Measurements from ENCODE around the gene RB1. TPM values are rescaled to one million over a fixed set of nuclear protein-coding genes. Genes with fewer than 3 reads are reported as not detected.

RB1 gene
- polyA plus RNA-seq, 2 of the 4 experiments (the other 2 are of a cell fraction) = 17.7 to 22.2 TPM

GRCh38 chr13:48507021-48507420 is 203.5 kb downstream of the RB1 start:
- no peak overlapping the region for H3K4me2 ChIP-seq
- ChIA-PET POLR2A (no interaction called here), CTCF (interaction anchor here (0.6 kb wide), 1 partner anchor 73 kb away, joined by 3 read pairs; no protein-coding TSS in a partner anchor)
- FAIRE-seq (no peak), DNase-seq (ENCODE audit: low read depth in 1 of 2, low spot score in 1 of 2) (no peak), ATAC-seq (no peak)
- no peak overlapping the region for H3K27ac ChIP-seq
- WGBS (ENCODE audit: missing lambda C conversion rate) = 89% methylated on average over 10 of the region's 10 CpGs
- TF ChIP-seq HDAC2 (IDR thresholded peaks at IDR 0.05) (no peak), MAFK (IDR thresholded peaks at IDR 0.05; ENCODE audit: partially characterized antibody) (no peak), USF2 (IDR thresholded peaks at IDR 0.05) (no peak)
- H3K4me3 ChIP-seq = no peak overlapping the region
- H3K4me1 ChIP-seq = no peaks in the 10 kb centered on the region
- H3K9me3 ChIP-seq = no peaks in the 10 kb centered on the region

GRCh38 chr13:48508011-48508410 is 204.5 kb downstream of the RB1 start:
- no peak overlapping the region for H3K4me2 ChIP-seq
- no peak overlapping the region for H3K4me3 ChIP-seq
- no peaks in the 10 kb centered on the region for H3K4me1 ChIP-seq
- 89% methylated on average over 6 of the region's 6 CpGs for WGBS (ENCODE audit: missing lambda C conversion rate)
- no peak for FAIRE-seq
- ChIA-PET POLR2A (no interaction called here), CTCF (no interaction called here)
- H3K9me3 ChIP-seq = no peaks in the 10 kb centered on the region
- ATAC-seq = no peak
- TF ChIP-seq JUN (IDR thresholded peaks at IDR 0.05) = no peak
- TF ChIP-seq ZFP36 (IDR thresholded peaks at IDR 0.05; ENCODE audit: borderline replicate concordance, partially characterized antibody) = no peak
- no peak overlapping the region for H3K27ac ChIP-seq
- DNase-seq (ENCODE audit: low read depth in 1 of 2, low spot score in 1 of 2) = no peak

GRCh38 chr13:48510698-48511097 is 207.1 kb downstream of the RB1 start:
- Histone ChIP-seq H3K4me3 (no peak overlapping the region), H3K4me2 (no peak overlapping the region), H3K4me1 (no peaks in the 10 kb centered on the region), H3K9me3 (no peaks in the 10 kb centered on the region), H3K27ac (no peak overlapping the region)
- TF ChIP-seq PBX3 (IDR thresholded peaks at IDR 0.05) (no peak), SREBF2 (IDR thresholded peaks at IDR 0.05) (no peak), CEBPB (IDR thresholded peaks at IDR 0.05) (no peak), EHMT2 (IDR thresholded peaks at IDR 0.05; ENCODE audit: low read depth) (no peak)
- DNase-seq (ENCODE audit: low read depth in 1 of 2, low spot score in 1 of 2) (no peak), FAIRE-seq (no peak), ATAC-seq (no peak)
- 79% methylated on average over 4 of the region's 5 CpGs for WGBS (ENCODE audit: missing lambda C conversion rate)
- CTCF ChIA-PET = no interaction called here
- POLR2A ChIA-PET = interaction anchor here (1.4 kb wide), 1 partner anchor 22 kb away, joined by 5 read pairs; no protein-coding TSS in a partner anchor

- no peak for FAIRE-seq
- H3K4me1 ChIP-seq = no peaks in the 10 kb centered on the region
- no peaks in the 10 kb centered on the region for H3K9me3 ChIP-seq
- no peak overlapping the region for H3K4me2 ChIP-seq
- no peak for ATAC-seq
- POLR2A ChIA-PET = interaction anchor here (1.7 kb wide), 1 partner anchor 21 kb away, joined by 4 read pairs; the partner anchor contains the start of gene RCBTB2
- WGBS (ENCODE audit: missing lambda C conversion rate) = 60% methylated on average over 7 of the region's 10 CpGs
- DNase-seq (ENCODE audit: low read depth in 1 of 2, low spot score in 1 of 2) = no peak
- H3K27ac ChIP-seq = no peak overlapping the region
- TF ChIP-seq HDAC2 (IDR thresholded peaks at IDR 0.05) (no peak), ZNF302 (CRISPR knock-in tag; IDR thresholded peaks at IDR 0.05) (no peak), KDM1A (IDR thresholded peaks at IDR 0.05; ENCODE audit: low read depth) (no peak), ZFP36 (IDR thresholded peaks at IDR 0.05; ENCODE audit: borderline replicate concordance, partially characterized antibody) (no peak), HEYL (CRISPR knock-in tag; IDR thresholded peaks at IDR 0.05) (no peak), EP300 (IDR thresholded peaks at IDR 0.05) (no peak), HOXA7 (CRISPR knock-in tag; IDR thresholded peaks at IDR 0.05) (no peak)
- CTCF ChIA-PET = no interaction called here
- no peak overlapping the region for H3K4me3 ChIP-seq
These were observed 208.2 kb downstream of the RB1 start for GRCh38 chr13:48511621-48512230.

- H3K4me1 ChIP-seq = no peaks in the 10 kb centered on the region
- CTCF ChIA-PET = no interaction called here
- ATAC-seq (no peak), DNase-seq (ENCODE audit: low read depth in 1 of 2, low spot score in 1 of 2) (no peak), FAIRE-seq (no peak)
- no peak overlapping the region for H3K4me2 ChIP-seq
- no peak overlapping the region for H3K27ac ChIP-seq
- no peaks in the 10 kb centered on the region for H3K9me3 ChIP-seq
- 78% methylated on average over 4 of the region's 4 CpGs for whole genome bisulfite sequencing (ENCODE audit: missing lambda C conversion rate)
- POLR2A ChIA-PET = no interaction called here
- no peak overlapping the region for H3K4me3 ChIP-seq
- no peak for TF ChIP-seq CEBPB (IDR thresholded peaks at IDR 0.05)
- TF ChIP-seq ZC3H11A (IDR thresholded peaks at IDR 0.05) = no peak
- no peak for TF ChIP-seq NR3C1 (IDR thresholded peaks at IDR 0.05)
- TF ChIP-seq ZSCAN20 (CRISPR knock-in tag; IDR thresholded peaks at IDR 0.05) = no peak
- no peak for TF ChIP-seq MAFK (IDR thresholded peaks at IDR 0.05; ENCODE audit: partially characterized antibody)
- TF ChIP-seq ELK1 (IDR thresholded peaks at IDR 0.05; ENCODE audit: low read depth, low read length) = no peak
- no peak for TF ChIP-seq HOXB5 (CRISPR knock-in tag; IDR thresholded peaks at IDR 0.05)
These were observed 211.2 kb downstream of the RB1 start for GRCh38 chr13:48514793-48515192.

Measured in A549 (cell line).